ENCODE data around the gene EDN1. TPM values are rescaled to one million over a fixed set of nuclear protein-coding genes. Genes with fewer than 3 reads are reported as not detected.

The EDN1 gene
- total and polyA plus RNA-seq, 2 of the 4 experiments (the other 2 are of a cell fraction), result 5.6 to 9.0 TPM

DNA sequence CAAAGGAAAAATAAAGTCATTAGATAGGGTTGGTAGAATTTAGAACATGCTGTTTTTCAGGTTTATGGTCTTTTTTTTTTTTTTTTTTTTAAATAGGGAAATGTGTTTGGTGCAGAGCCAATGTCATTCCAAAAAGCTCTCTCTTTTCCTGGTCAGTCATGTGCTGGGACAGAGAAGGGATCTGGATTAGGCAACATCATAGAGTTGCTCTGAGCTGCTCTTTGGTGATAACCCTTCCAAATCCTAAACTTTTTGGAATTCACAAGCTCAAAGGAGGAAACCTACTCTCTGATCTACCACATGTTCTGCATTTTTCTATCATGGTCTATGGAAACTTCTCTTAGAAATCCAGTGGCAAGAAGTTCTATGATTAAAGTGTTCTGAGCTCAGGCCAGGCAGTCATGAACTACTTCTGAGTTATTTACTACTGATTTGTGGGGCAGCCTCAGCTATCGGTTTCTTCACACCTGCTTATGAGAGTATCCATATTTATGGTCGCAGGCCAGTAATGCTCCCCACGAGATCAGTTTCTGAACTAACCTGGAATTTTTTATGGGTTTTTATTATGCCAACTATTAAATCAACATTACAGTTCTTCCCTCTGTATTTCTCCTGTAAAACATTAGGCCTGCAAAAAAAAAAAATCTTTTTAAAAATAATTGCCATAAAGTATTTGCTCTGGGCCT lies 4.8 kb downstream of the EDN1 start:
- ChIA-PET POLR2A (ENCODE audit: unreplicated experiment) (interaction anchor here (0.7 kb wide), 2 partner anchors 309 to 567 kb away, joined by 3 to 7 read pairs; no protein-coding TSS in a partner anchor), CTCF (interaction anchor here (0.7 kb wide), 1 partner anchor 308 kb away, joined by 3 read pairs; no protein-coding TSS in a partner anchor)
- H3K27ac ChIP-seq (ENCODE audit: insufficient read depth, low read length), result no peak overlapping the region
- no peak overlapping the region for H2BK5ac ChIP-seq (ENCODE audit: low read depth, low read length, poor library complexity, severe bottlenecking)
- peaks cover 1% of the 10 kb centered on the region; the same call in 1 of the 2 replicates for H3K36me3 ChIP-seq (ENCODE audit: control insufficient read depth, insufficient read depth, low read length)
- no peak overlapping the region for H2AK9ac ChIP-seq (replicated peaks; ENCODE audit: low read depth, low read length, poor library complexity)
- no peak overlapping the region for H4K8ac ChIP-seq (ENCODE audit: low read depth in 2 of 2, low read length in 2 of 2)
- peak overlapping the region; percentile 16; the same call in 1 of the 2 replicates for H3K4ac ChIP-seq (ENCODE audit: low read depth, low read length)
- H2BK15ac ChIP-seq (ENCODE audit: low read depth, low read length), result 0 out of 3 replicates have a peak overlapping the region, but pooled peaks have one; percentile 11
- H4K91ac ChIP-seq (ENCODE audit: insufficient read depth, low read depth, low read length), result no peak overlapping the region
- no peak overlapping the region for H3K9ac ChIP-seq (ENCODE audit: low read depth, low read length)
- H3K9me3 ChIP-seq (ENCODE audit: control insufficient read depth, insufficient read depth, low read length), result no peaks in the 10 kb centered on the region
- ATAC-seq (ENCODE audit: low read depth), result no peak
- H3K56ac ChIP-seq (ENCODE audit: extremely low read depth, insufficient read depth, low read length), result no peak overlapping the region
- no peak overlapping the region for H2BK20ac ChIP-seq (ENCODE audit: low read depth, low read length)
- 0 out of 2 replicates have a peak overlapping the region, but pooled peaks have one; percentile 15 for H2BK120ac ChIP-seq (ENCODE audit: low read depth, low read length)
- no peak overlapping the region for H4K5ac ChIP-seq (ENCODE audit: low read depth, low read length)
- no peak for DNase-seq
- H3K4me2 ChIP-seq (ENCODE audit: low read depth, low read length), result no peak overlapping the region
- peaks cover 6 to 16% of the 10 kb centered on the region in 2 experiments; a peak in 3 of 4 replicates for H3K79me1 ChIP-seq (ENCODE audit: low read depth in 1 of 2, low read length in 2 of 2)
- peaks cover 17% of the 10 kb centered on the region for H3K4me1 ChIP-seq (ENCODE audit: control insufficient read depth, insufficient read depth, low read length)
- no peak overlapping the region for H3K23ac ChIP-seq (ENCODE audit: low read depth, low read length)
- no peak overlapping the region for H3K4me3 ChIP-seq (ENCODE audit: insufficient read depth, low read depth, low read length)
- no TSS peak for BruUV-seq (replicated peaks)
- in situ Hi-C loops (cut with MboI; ENCODE audit: low sequenced_read_pairs), result loop anchor here (5.0 kb wide), 1 partner anchor 302 kb away; no protein-coding TSS in a partner anchor
- no peak overlapping the region for H3K18ac ChIP-seq (ENCODE audit: low read depth, low read length)
- no peaks in the 10 kb centered on the region for H4K20me1 ChIP-seq (ENCODE audit: insufficient read depth, low read length)
- peaks cover 4% of the 10 kb centered on the region; the same call in 1 of the 2 replicates for H3K9me1 ChIP-seq (ENCODE audit: insufficient read depth, low read length)
- H3K27me3 ChIP-seq (ENCODE audit: control insufficient read depth, insufficient read depth, low read length), result no peaks in the 10 kb centered on the region
- TF ChIP-seq SMC3 (IDR thresholded peaks at IDR 0.05; ENCODE audit: low read depth, low read length), result no peak
- no peak for TF ChIP-seq FOS (IDR thresholded peaks at IDR 0.05; ENCODE audit: low read depth, low read length)
- no peak for TF ChIP-seq CTCF (conservative IDR thresholded peaks at IDR 0.05; ENCODE audit: low read depth, low read length)
- no peak for TF ChIP-seq NFE2L2 (IDR thresholded peaks at IDR 0.05; ENCODE audit: low read depth, low read length)
- TF ChIP-seq ELK1 (IDR thresholded peaks at IDR 0.05; ENCODE audit: borderline replicate concordance, low read depth, low read length), result no peak
- TF ChIP-seq CEBPB (IDR thresholded peaks at IDR 0.05; ENCODE audit: low read depth, low read length), result no peak
- TF ChIP-seq RCOR1 (IDR thresholded peaks at IDR 0.05; ENCODE audit: insufficient replicate concordance, low read length), result no peak
- TF ChIP-seq RFX5 (IDR thresholded peaks at IDR 0.05; ENCODE audit: low read depth, low read length), result no peak
- no peak; the same call in 1 of the 2 replicates for TF ChIP-seq USF2 (IDR thresholded peaks at IDR 0.05; ENCODE audit: low read depth, low read length)
- no peak for TF ChIP-seq RAD21 (IDR thresholded peaks at IDR 0.05; ENCODE audit: low read length)
- TF ChIP-seq MAZ (IDR thresholded peaks at IDR 0.05; ENCODE audit: borderline replicate concordance, low read depth, low read length), result no peak
- H2AFZ ChIP-seq (replicated peaks; ENCODE audit: low read length, poor library complexity), result no peak overlapping the region
- no peak overlapping the region for H2AK5ac ChIP-seq (ENCODE audit: low read depth, low read length)
- WGBS, 2 experiments (ENCODE audit: extremely low coverage in 2 of 2, insufficient read length in 1 of 2), result no CpG with 5 or more reads among the region's 3 CpGs
- dilution Hi-C loops (cut with HindIII; ENCODE audit: low sequenced_read_pairs, unreplicated experiment), result no loop called here
- no peak overlapping the region for H3K14ac ChIP-seq (replicated peaks; ENCODE audit: low read depth, low read length)
- intact Hi-C loops (cut with micrococcal nuclease), result loop anchor here (5.0 to 10.0 kb wide), 4 partner anchors 148 to 600 kb away; no protein-coding TSS in a partner anchor

Measured in IMR-90 (cell line).